Left lung (tissue), 10 donors: Measurements from ENCODE around the gene SLC22A17. TPM values are rescaled to one million over a fixed set of nuclear protein-coding genes. Genes with fewer than 3 reads are reported as not detected.

Source experiments
- ATAC-seq: fragments of 200-7000 bp; cut with Tn5 transposase; one replicate; pipeline ENCODE4 v1.9.1; 2020; ENCODE audit warnings: moderate library complexity
- DNase-seq, 4 donors: peaks; one replicate each; pipeline ENCODE4 v3.0.0-alpha.2; 2013 to 2020
- H3K27ac ChIP-seq, 2 donors: fragments of 200-600 bp; sonication (generic) in 1 of 2; one replicate each; pipeline versions ENCODE4 v1.5.0 to v1.8.0; 2020 to 2021
- H3K27me3 ChIP-seq, 2 donors: fragments of 200-600 bp; sonication (generic) in 1 of 2; one replicate each; pipeline versions ENCODE4 v1.5.0 to v1.8.0; 2020 to 2021
- H3K36me3 ChIP-seq, 2 donors: fragments of 200-600 bp; sonication (generic) in 1 of 2; one replicate each; pipeline versions ENCODE4 v1.5.0 to v1.8.0; 2020 to 2021
- H3K4me1 ChIP-seq, 2 donors: fragments of 200-600 bp; one replicate each; pipeline ENCODE4 v1.8.0; 2021
- H3K4me3 ChIP-seq, 2 donors: fragments of 200-600 bp; sonication (generic) in 1 of 2; one replicate each; pipeline versions ENCODE4 v1.5.0 to v1.8.0; 2020 to 2021; ENCODE audit warnings: mild to moderate bottlenecking in 1 of 2
- H3K9me3 ChIP-seq, 2 donors: fragments of 200-600 bp; sonication (generic) in 1 of 2; one replicate each; pipeline versions ENCODE4 v1.5.0 to v1.8.0; 2020 to 2021
- CTCF ChIP-seq, 2 donors: fragments of 200-600 bp; sonication (generic) in 1 of 2; IDR thresholded peaks; one replicate each; pipeline versions ENCODE4 v1.5.0 to v1.8.0; 2021; ENCODE audit warnings: antibody characterized with exemption in 2 of 2
- intact Hi-C, 2 donors: fragments of 100-400 bp; cut with DNase I; formaldehyde crosslinking; loops; one replicate each; pipeline versions ENCODE4 v1.11.2 to v1.14.2; 2022
- polyA plus RNA-seq, 6 donors: library from polyadenylated mRNA; unstranded; fragments of 120-200 nt; gene quantifications; one replicate each; pipeline ENCODE4 v1.2.1, GENCODE V29; 2013; ENCODE audit not compliant: insufficient read length in 6 of 6
- total RNA-seq, 2 donors: library from RNA; stranded (reverse); fragmentation: NEBNext Ultra II Directional; extraction: Animal tissue kit (Norgen Biotek cat#: 25700); gene quantifications; one replicate each; pipeline ENCODE4 v1.2.1, GENCODE V29; 2021
- donor health status: DM: no; HTN: yes; CAD: no.
- donor health status: DM: no; HTN: no; CAD: no.

The SLC22A17 gene
- total and polyA plus RNA-seq, 8 donors: 13.2 to 41.5 (median 32.2) TPM

GRCh38 chr14:23375527-23376251, 23.0 kb upstream of the SLC22A17 start:
- DNase-seq (peak in 1 of 4 donors; percentile 66), ATAC-seq (no peak)
- no peak for TF ChIP-seq CTCF (IDR thresholded peaks at IDR 0.05)
- Histone ChIP-seq H3K27ac (no peak overlapping the region), H3K9me3 (no peaks in the 10 kb centered on the region), H3K27me3 (peaks cover 0 to 15% of the 10 kb centered on the region in 2 donors), H3K4me3 (no peak overlapping the region), H3K36me3 (no peaks in the 10 kb centered on the region), H3K4me1 (no peaks in the 10 kb centered on the region)
- intact Hi-C loops: loop anchor here in 1 of 2 donors (10.0 kb wide), 1 partner anchor 51 kb away; the partner anchor contains the start of gene PABPN1

- Histone ChIP-seq H3K4me1 (no peaks in the 10 kb centered on the region), H3K4me3 (no peak overlapping the region), H3K27ac (no peak overlapping the region), H3K27me3 (no peaks in the 10 kb centered on the region), H3K9me3 (no peaks in the 10 kb centered on the region), H3K36me3 (no peaks in the 10 kb centered on the region)
- DNase-seq (no peak), ATAC-seq (no peak)
- no peak for TF ChIP-seq CTCF (IDR thresholded peaks at IDR 0.05)
- intact Hi-C loops: loop anchor here in 1 of 2 donors (10.0 kb wide), 1 partner anchor 48 kb away; the partner anchor contains the start of gene PABPN1
These were observed 20.4 kb upstream of the SLC22A17 start for GRCh38 chr14:23373041-23373440.

- TF ChIP-seq CTCF (IDR thresholded peaks at IDR 0.05): no peak
- H3K9me3 ChIP-seq: no peaks in the 10 kb centered on the region
- intact Hi-C loops: loop anchor here in 1 of 2 donors (10.0 kb wide), 1 partner anchor 48 kb away; the partner anchor contains the start of gene PABPN1
- H3K27me3 ChIP-seq: peaks cover 0 to 4% of the 10 kb centered on the region in 2 donors
- no peaks in the 10 kb centered on the region for H3K36me3 ChIP-seq
- DNase-seq (no peak), ATAC-seq (no peak)
- no peaks in the 10 kb centered on the region for H3K4me1 ChIP-seq
- H3K4me3 ChIP-seq: no peak within 1 kb of the TSS
- no peak within 1 kb of the TSS for H3K27ac ChIP-seq
These were observed 19.8 kb upstream of the SLC22A17 start, which contains the start of gene IL25 for GRCh38 chr14:23372509-23372908. Gene IL25 (plus strand): TSS chr14:23372809.

GRCh38 chr14:23371865-23372264, 19.2 kb upstream of the SLC22A17 start:
- Histone ChIP-seq H3K27me3 (peaks cover 0 to 10% of the 10 kb centered on the region in 2 donors), H3K27ac (no peak overlapping the region), H3K9me3 (no peaks in the 10 kb centered on the region), H3K4me3 (no peak overlapping the region), H3K4me1 (no peaks in the 10 kb centered on the region), H3K36me3 (no peaks in the 10 kb centered on the region)
- no peak for TF ChIP-seq CTCF (IDR thresholded peaks at IDR 0.05)
- intact Hi-C loops: loop anchor here in 1 of 2 donors (10.0 kb wide), 1 partner anchor 47 kb away; the partner anchor contains the start of gene PABPN1
- no peak for ATAC-seq
- DNase-seq: no peak

- Histone ChIP-seq H3K27ac (no peak overlapping the region), H3K27me3 (peaks cover 0 to 27% of the 10 kb centered on the region in 2 donors), H3K4me1 (no peaks in the 10 kb centered on the region), H3K36me3 (no peaks in the 10 kb centered on the region), H3K4me3 (no peak overlapping the region), H3K9me3 (no peaks in the 10 kb centered on the region)
- intact Hi-C loops: loop anchor here in 1 of 2 donors (10.0 kb wide), 1 partner anchor 45 kb away; the partner anchor contains the start of gene PABPN1
- ATAC-seq (no peak), DNase-seq (no peak)
- TF ChIP-seq CTCF (IDR thresholded peaks at IDR 0.05): no peak
These were observed 17.5 kb upstream of the SLC22A17 start for GRCh38 chr14:23370221-23370620.
